ENCODE data around the gene ITSN2. TPM values are rescaled to one million over a fixed set of nuclear protein-coding genes. Genes with fewer than 3 reads are reported as not detected.
A peak's percentile ranks its signal among the peaks of the same experiment; 100 is the strongest.
"Not testable (repeated sequence)": the region's sequence is repeated elsewhere in the genome, so short reads cannot be mapped to it uniquely, and the experiment has no call there.

Gene ITSN2
- total RNA-seq, 2 donors from 2014 or later, result 32.9 to 61.0 TPM

DNA sequence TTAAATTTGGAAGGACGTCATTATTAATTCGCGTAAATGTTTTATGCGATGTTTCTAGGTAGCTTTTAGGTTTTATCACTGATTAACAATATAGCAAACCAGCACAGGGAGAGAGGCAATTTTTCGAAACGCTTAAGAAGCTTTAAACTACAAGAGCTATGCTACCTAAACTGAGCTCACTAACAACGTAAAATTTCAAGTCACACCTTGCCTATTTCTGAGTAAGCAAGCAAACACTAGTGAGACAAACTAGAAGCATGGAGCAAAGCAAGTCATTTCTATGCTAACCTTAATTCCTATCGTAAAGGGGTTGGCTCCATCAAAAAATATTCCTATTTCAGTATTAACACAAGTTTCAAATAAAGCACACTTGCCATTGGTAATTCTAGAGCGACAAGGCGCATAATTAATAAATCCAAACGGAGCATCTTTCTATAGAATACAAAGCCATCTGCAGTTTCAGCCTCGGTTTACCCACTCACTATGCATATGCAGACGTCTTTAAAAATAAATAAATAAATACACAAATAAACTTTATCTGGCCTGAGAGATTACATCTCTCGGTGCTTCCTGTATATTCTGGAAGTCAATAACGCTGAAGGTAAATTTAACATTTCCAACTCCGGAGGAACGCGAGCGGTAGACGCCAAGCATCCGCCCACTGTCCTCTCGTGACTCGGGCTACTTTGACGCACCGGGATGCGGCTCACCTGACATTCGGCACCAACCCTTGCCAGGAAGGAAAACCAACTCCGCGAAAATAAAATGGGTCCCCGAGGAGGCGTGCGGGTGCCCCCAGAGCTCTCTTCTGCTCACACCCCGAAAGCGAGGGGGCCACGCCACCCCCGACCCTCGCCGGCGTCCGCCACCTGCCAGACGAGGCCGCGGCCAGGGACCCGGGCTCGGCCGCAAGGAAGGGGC lies 947 bp downstream of the ITSN2 start:
- Histone ChIP-seq H3K4me1 (peaks cover 32% of the 10 kb centered on the region), H3K27ac (peak overlapping the region; percentile 89 to 100 (median 99)), H3K27me3 (no peaks in the 10 kb centered on the region), H3K36me3 (replicated peaks in 1 of 2; ENCODE audit: insufficient read depth in 1 of 2, low read depth in 2 of 2) (no peaks in the 10 kb centered on the region), H3K4me3 (peak overlapping the region; percentile 87 to 92), H3K9me3 (no peaks in the 10 kb centered on the region)
- no peak for TF ChIP-seq POLR2A (IDR thresholded peaks at IDR 0.05)
- TF ChIP-seq, protein P1, sequence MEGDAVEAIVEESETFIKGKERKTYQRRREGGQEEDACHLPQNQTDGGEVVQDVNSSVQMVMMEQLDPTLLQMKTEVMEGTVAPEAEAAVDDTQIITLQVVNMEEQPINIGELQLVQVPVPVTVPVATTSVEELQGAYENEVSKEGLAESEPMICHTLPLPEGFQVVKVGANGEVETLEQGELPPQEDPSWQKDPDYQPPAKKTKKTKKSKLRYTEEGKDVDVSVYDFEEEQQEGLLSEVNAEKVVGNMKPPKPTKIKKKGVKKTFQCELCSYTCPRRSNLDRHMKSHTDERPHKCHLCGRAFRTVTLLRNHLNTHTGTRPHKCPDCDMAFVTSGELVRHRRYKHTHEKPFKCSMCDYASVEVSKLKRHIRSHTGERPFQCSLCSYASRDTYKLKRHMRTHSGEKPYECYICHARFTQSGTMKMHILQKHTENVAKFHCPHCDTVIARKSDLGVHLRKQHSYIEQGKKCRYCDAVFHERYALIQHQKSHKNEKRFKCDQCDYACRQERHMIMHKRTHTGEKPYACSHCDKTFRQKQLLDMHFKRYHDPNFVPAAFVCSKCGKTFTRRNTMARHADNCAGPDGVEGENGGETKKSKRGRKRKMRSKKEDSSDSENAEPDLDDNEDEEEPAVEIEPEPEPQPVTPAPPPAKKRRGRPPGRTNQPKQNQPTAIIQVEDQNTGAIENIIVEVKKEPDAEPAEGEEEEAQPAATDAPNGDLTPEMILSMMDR (IDR thresholded peaks at IDR 0.05), result no peak
- WGBS, 2 donors, result 1 to 5% methylated on average over 27 to 46 of the region's 46 CpGs
- DNase-seq (peak; percentile 54 to 72 (median 61)), ATAC-seq (peak; percentile 47)
- intact Hi-C loops (cut with DNase I), result no loop called here

DNA sequence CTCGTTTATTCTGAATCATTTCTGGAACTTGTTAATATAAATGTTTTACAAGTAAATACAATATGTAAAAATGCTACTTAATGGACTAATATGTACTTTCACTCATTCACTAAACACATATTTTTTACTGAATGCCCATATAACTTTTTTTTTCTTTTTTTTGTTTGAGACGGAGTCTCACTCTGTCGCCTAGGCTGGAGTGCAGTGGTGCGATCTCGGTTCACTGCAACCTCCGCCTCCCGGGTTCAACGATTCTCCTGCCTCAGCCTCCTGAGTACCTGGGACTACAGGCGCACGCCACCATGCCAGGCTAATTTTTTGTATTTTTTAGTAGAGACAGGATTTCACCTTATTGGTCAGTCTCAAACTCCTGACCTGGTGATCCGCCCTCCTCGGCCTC lies 2.6 kb downstream of the ITSN2 start:
- Histone ChIP-seq H3K4me1 (peaks cover 47% of the 10 kb centered on the region), H3K27ac (peak overlapping the region in 1 of 4 donors; percentile 100)
- ATAC-seq; H3K4me3 ChIP-seq; H3K9me3 ChIP-seq; intact Hi-C loops (cut with DNase I); H3K27me3 ChIP-seq; DNase-seq; H3K36me3 ChIP-seq (replicated peaks in 1 of 2; ENCODE audit: insufficient read depth in 1 of 2, low read depth in 2 of 2): not testable (repeated sequence)
- WGBS, 2 donors, result 84 to 95% methylated on average over 12 of the region's 12 CpGs

DNA sequence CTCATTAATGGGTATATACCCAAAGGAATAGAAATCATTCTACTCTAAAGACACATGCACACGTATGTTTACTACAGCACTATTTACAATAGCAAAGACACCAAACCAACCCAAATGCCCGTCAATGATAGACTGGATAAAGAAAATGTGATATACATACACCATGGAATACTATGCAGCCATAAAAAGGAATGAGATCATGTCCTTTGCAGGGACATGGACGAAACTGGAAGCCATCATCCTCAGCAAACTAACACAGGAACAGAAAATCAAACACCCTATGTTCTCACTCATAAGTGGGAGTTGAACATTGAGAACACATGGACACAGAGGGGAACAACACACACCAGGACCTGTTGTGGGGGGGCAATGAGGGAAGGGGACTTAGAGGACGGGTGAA lies 3.2 kb downstream of the ITSN2 start:
- ATAC-seq; DNase-seq; H3K27me3 ChIP-seq; H3K27ac ChIP-seq; intact Hi-C loops (cut with DNase I); H3K4me3 ChIP-seq; H3K9me3 ChIP-seq; H3K36me3 ChIP-seq (replicated peaks in 1 of 2; ENCODE audit: insufficient read depth in 1 of 2, low read depth in 2 of 2): not testable (repeated sequence)
- peaks cover 49% of the 10 kb centered on the region for H3K4me1 ChIP-seq
- WGBS, 2 donors, result 95% methylated on average over 4 of the region's 4 CpGs

DNA sequence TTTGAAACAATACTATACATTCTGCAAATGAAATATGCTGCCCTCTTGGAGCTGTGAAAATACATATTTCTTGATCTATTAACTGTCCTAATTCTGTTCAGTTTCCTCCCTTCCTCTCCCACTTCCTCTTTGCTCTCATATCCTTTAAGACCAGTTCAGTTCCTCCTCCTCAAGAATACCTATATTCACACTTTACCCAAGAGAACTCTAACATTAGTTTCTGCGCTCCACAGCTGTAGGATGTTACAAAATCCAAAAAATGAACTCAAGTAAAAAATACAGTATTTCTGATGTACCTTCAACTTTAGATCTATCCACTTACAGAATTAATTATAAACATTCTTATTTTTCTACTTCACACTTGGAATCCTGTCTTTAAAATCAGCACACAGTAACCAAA lies 5.4 kb downstream of the ITSN2 start:
- H3K4me1 ChIP-seq, result peaks cover 52% of the 10 kb centered on the region

DNA sequence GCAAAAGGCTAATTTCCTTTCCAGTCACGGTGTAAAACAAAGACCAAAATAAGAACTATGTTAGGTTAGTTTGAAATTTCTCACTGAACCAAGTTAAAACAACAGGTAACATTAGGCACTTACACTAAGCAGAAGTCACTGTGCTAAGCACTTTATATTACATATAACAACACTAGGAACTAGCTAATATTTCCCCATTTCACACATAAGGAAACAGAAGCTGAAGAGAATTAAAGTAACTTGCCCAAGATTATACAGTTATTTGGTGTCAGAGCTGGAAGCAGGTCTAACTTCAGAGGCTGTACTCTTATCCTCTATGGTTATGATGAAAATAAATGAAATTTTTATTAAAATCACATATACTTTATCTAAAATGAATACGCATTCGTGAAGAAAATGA lies 5.9 kb downstream of the ITSN2 start:
- H3K9me3 ChIP-seq, result no peaks in the 10 kb centered on the region
- H3K27me3 ChIP-seq, result no peaks in the 10 kb centered on the region
- no peak for DNase-seq
- H3K27ac ChIP-seq, result peak overlapping the region in 2 of 4 donors; percentile 13 to 24
- no peaks in the 10 kb centered on the region for H3K36me3 ChIP-seq (replicated peaks in 1 of 2; ENCODE audit: insufficient read depth in 1 of 2, low read depth in 2 of 2)
- WGBS, 2 donors, result 32 to 38% methylated on average over 3 of the region's 3 CpGs
- intact Hi-C loops (cut with DNase I), result no loop called here
- no peak for ATAC-seq
- H3K4me3 ChIP-seq, result no peak overlapping the region
- H3K4me1 ChIP-seq, result peaks cover 57% of the 10 kb centered on the region
- TF ChIP-seq, protein P1 (IDR thresholded peaks at IDR 0.05), result no peak
- no peak for TF ChIP-seq POLR2A (IDR thresholded peaks at IDR 0.05)

More for the DNA sequence above, 5.4 kb downstream of the ITSN2 start:
- DNase-seq (no peak), ATAC-seq (no peak)
- H3K4me3 ChIP-seq, result no peak overlapping the region
- no peaks in the 10 kb centered on the region for H3K27me3 ChIP-seq
- no peaks in the 10 kb centered on the region for H3K9me3 ChIP-seq
- WGBS, 2 donors, result 65 to 83% methylated on average over 1 of the region's 1 CpG
- no peaks in the 10 kb centered on the region for H3K36me3 ChIP-seq (replicated peaks in 1 of 2; ENCODE audit: insufficient read depth in 1 of 2, low read depth in 2 of 2)
- H3K27ac ChIP-seq, result peak overlapping the region in 2 of 4 donors; percentile 13 to 24
- TF ChIP-seq, protein P1 (IDR thresholded peaks at IDR 0.05), result no peak
- TF ChIP-seq POLR2A (IDR thresholded peaks at IDR 0.05), result no peak
- intact Hi-C loops (cut with DNase I), result no loop called here

Measured in body of pancreas (tissue), 4 donors.